ENCODE data around the gene MRM2. TPM values are rescaled to one million over a fixed set of nuclear protein-coding genes. Genes with fewer than 3 reads are reported as not detected.

MRM2 gene
- total and polyA plus RNA-seq, 10 donors: 19.0 to 35.8 (median 23.7) TPM

DNA sequence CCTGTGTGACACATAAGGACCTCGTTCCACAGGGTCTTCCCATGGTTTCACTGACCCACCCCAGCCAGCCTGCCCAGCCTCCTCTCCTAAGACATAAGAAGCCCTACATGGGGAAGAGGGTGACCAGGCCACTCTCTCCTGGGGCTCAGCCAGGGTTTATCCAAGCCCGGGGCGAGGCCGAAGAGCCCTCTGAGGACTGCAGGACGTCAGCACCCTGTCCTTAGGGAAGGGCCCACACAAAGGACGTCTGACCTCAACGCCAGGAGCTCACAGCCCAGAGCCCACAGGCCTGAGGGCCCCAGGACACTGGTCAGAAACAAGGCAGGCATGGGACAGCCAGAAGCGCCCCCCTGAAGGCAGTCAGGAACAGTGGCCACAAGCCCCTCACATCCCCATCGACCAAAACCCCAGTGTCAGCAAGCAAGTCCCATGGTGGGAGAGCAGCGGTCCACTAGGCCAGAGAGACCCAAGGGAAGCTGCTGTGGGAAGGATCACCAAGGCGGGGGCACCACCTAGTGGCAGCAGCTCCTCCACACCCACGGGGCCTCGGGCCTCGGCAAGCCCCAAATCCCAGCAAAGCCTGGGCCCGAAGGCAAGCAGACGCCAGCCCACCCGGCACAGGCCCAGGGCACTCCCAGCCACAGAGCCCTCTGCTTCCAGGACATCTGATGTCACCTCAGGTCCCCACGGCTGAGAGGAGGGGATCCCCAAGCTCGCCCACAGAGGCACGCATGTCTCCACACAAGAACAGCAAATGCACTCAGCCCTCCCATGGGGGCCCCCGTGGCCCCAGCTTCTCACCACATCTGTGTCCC, 32.7 kb downstream of the MRM2 start:
- no peaks in the 10 kb centered on the region for H3K9me3 ChIP-seq
- H3K27ac ChIP-seq: no peak overlapping the region
- intact Hi-C loops (cut with DNase I; ENCODE audit: low total_unique reads): loop anchor here (10.0 kb wide), 1 partner anchor 635 kb away; the partner anchor contains the start of gene PSMG3
- no peak for TF ChIP-seq POLR2A (IDR thresholded peaks at IDR 0.05)
- TF ChIP-seq POLR2AphosphoS5 (IDR thresholded peaks at IDR 0.05): peak in 2 of 3 donors; percentile 39 to 48
- TF ChIP-seq, protein P1, sequence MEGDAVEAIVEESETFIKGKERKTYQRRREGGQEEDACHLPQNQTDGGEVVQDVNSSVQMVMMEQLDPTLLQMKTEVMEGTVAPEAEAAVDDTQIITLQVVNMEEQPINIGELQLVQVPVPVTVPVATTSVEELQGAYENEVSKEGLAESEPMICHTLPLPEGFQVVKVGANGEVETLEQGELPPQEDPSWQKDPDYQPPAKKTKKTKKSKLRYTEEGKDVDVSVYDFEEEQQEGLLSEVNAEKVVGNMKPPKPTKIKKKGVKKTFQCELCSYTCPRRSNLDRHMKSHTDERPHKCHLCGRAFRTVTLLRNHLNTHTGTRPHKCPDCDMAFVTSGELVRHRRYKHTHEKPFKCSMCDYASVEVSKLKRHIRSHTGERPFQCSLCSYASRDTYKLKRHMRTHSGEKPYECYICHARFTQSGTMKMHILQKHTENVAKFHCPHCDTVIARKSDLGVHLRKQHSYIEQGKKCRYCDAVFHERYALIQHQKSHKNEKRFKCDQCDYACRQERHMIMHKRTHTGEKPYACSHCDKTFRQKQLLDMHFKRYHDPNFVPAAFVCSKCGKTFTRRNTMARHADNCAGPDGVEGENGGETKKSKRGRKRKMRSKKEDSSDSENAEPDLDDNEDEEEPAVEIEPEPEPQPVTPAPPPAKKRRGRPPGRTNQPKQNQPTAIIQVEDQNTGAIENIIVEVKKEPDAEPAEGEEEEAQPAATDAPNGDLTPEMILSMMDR (IDR thresholded peaks at IDR 0.05 in 8 of 11, conservative IDR thresholded peaks at IDR 0.05 in 3 of 11): peak; percentile 47 to 88 (median 76)
- no peak overlapping the region for H3K4me3 ChIP-seq
- H3K27me3 ChIP-seq (replicated peaks in 1 of 7): no peaks in the 10 kb centered on the region
- H3K36me3 ChIP-seq: peaks cover 0 to 89% (median 54%) of the 10 kb centered on the region in 6 donors
- H3K4me1 ChIP-seq: peaks cover 0 to 16% (median under 1%) of the 10 kb centered on the region in 6 donors
- DNase-seq: peak; percentile 87
- 58 to 71% (median 67%) methylated on average over 13 to 21 of the region's 21 CpGs for WGBS, 5 donors

DNA sequence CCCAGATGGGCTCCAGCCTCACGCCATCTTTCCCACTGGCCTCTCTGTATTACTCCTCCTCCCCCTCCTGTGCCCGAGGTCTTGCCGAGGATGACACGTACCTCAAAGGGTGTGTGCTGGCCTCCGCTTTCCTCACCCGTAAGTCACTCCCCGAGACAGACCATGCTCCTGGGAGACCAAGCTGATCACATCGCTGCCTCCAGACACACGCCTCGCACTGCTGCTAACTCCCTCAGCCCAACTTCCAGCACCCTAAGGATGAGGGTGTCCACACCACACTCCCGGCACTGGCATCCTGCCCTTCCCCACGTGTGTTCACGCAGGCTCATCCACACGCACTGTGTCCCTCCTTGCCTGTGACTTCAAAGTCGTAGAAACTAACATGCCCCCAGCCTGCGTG, 33.3 kb downstream of the MRM2 start:
- whole genome bisulfite sequencing, 5 donors: 93 to 99% (median 96%) methylated on average over 15 to 16 of the region's 16 CpGs
- Histone ChIP-seq H3K4me3 (no peak overlapping the region), H3K27ac (no peak overlapping the region), H3K27me3 (replicated peaks in 1 of 7) (no peaks in the 10 kb centered on the region), H3K9me3 (no peaks in the 10 kb centered on the region), H3K4me1 (peaks cover 0 to 22% (median 6%) of the 10 kb centered on the region in 6 donors), H3K36me3 (peaks cover 0 to 86% (median 48%) of the 10 kb centered on the region in 6 donors)
- TF ChIP-seq, protein P1 (IDR thresholded peaks at IDR 0.05 in 8 of 11, conservative IDR thresholded peaks at IDR 0.05 in 3 of 11): no peak
- TF ChIP-seq POLR2A (IDR thresholded peaks at IDR 0.05) (no peak), POLR2AphosphoS5 (IDR thresholded peaks at IDR 0.05) (no peak)
- DNase-seq: peak; percentile 46
- intact Hi-C loops (cut with DNase I; ENCODE audit: low total_unique reads): loop anchor here (10.0 kb wide), 1 partner anchor 634 kb away; the partner anchor contains the start of gene PSMG3

DNA sequence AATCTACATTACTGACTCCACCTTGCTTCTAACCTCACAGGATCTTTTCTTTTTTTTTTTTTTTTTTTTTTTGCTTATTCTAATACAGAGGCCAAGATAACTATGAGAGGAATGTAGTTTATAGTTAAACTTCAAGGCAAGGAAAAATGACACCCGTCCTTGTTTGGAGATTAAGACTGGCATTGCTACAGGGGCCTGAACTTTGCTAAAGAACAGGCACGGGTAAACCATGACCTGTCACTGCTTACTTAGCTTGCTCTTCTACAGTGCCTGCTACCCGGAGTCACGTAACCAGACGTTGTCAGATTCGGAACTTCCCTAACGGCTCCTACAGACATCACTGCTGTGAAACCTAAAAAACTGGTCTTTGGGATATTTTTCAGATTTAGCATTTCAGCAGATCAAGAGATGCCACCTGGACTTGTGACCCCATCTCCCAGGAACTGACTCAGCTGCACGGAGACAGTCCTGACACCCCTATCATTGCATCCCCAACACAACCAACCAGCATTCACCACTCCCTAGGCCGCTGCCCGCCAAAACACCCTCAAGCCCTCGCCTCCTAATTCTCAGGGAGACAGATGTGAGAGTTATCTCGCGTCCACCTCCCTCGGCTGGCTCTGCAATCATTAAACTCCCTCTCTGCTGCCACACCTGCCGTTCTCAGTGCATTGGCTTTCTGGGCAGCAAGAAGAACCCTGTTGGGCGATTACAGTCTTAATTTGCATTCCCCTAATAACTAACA, 36.8 kb downstream of the MRM2 start:
- intact Hi-C loops (cut with DNase I; ENCODE audit: low total_unique reads): loop anchor here (10.0 kb wide), 1 partner anchor 630 kb away; the partner anchor contains the start of gene PSMG3
- DNase-seq: peak; percentile 45

More for the DNA sequence above, 36.8 kb downstream of the MRM2 start:
- TF ChIP-seq POLR2A (IDR thresholded peaks at IDR 0.05) (no peak), POLR2AphosphoS5 (IDR thresholded peaks at IDR 0.05) (no peak)
- TF ChIP-seq, protein P1 (IDR thresholded peaks at IDR 0.05 in 8 of 11, conservative IDR thresholded peaks at IDR 0.05 in 3 of 11): no peak
- Histone ChIP-seq H3K36me3 (peaks cover 0 to 74% (median 23%) of the 10 kb centered on the region in 6 donors), H3K27me3 (replicated peaks in 1 of 7) (no peaks in the 10 kb centered on the region), H3K4me1 (peaks cover 0 to 31% (median 15%) of the 10 kb centered on the region in 6 donors), H3K4me3 (no peak overlapping the region), H3K9me3 (no peaks in the 10 kb centered on the region), H3K27ac (no peak overlapping the region)
- 92 to 96% (median 94%) methylated on average over 16 of the region's 16 CpGs for WGBS, 5 donors

Measured in spleen (tissue), 11 donors.